Endothelial cell (in vitro differentiated cells): ENCODE results near the gene CCDC102A. TPM values are rescaled to one million over a fixed set of nuclear protein-coding genes. Genes with fewer than 3 reads are reported as not detected.
"Not testable (repeated sequence)": the region's sequence is repeated elsewhere in the genome, so short reads cannot be mapped to it uniquely, and the experiment has no call there.

Source experiments
- DNase-seq: peaks from one replicate; pipeline ENCODE4 v3.0.0; 2021; ENCODE audit warnings: low spot score
- H3K27ac Mint-ChIP-seq: one replicate; pipeline ENCODE4 v1.8.0; 2021; ENCODE audit warnings: mixed read lengths, inconsistent platforms; ENCODE audit not compliant: unreplicated experiment
- H3K27me3 Mint-ChIP-seq: one replicate; pipeline ENCODE4 v1.8.0; 2021; ENCODE audit warnings: mild to moderate bottlenecking, moderate library complexity, mixed read lengths, inconsistent platforms; ENCODE audit not compliant: unreplicated experiment
- H3K36me3 Mint-ChIP-seq: one replicate; pipeline ENCODE4 v1.8.0; 2021; ENCODE audit warnings: mild to moderate bottlenecking, low read depth, mixed read lengths, inconsistent platforms; ENCODE audit not compliant: unreplicated experiment
- H3K4me1 Mint-ChIP-seq: one replicate; pipeline ENCODE4 v1.8.0; 2021; ENCODE audit warnings: mild to moderate bottlenecking, mixed read lengths, inconsistent platforms; ENCODE audit not compliant: unreplicated experiment
- H3K4me3 Mint-ChIP-seq: one replicate; pipeline ENCODE4 v1.8.0; 2021; ENCODE audit warnings: mild to moderate bottlenecking, mixed read lengths, inconsistent platforms; ENCODE audit not compliant: unreplicated experiment
- H3K9me3 Mint-ChIP-seq: one replicate; pipeline ENCODE4 v1.8.0; 2021; ENCODE audit warnings: mixed read lengths, inconsistent platforms; ENCODE audit not compliant: unreplicated experiment
- CTCF ChIP-seq: fragments of 200-600 bp; sonication (generic); IDR thresholded peaks from one replicate; pipeline ENCODE4 v1.5.0; 2021; ENCODE audit warnings: antibody characterized with exemption; ENCODE audit not compliant: unreplicated experiment
- total RNA-seq: library from RNA; stranded (reverse); fragmentation: NEBNext Ultra II Directional; extraction: Animal tissue kit (Norgen Biotek cat#: 25700); gene quantifications from one replicate; pipeline ENCODE4 v1.2.1, GENCODE V29; 2021; ENCODE audit not compliant: unreplicated experiment

CCDC102A gene
- total RNA-seq, 1 donor from 2014 or later, result 14.6 TPM

GRCh38 chr16:57501492-57501891 is 34.9 kb downstream of the CCDC102A start:
- H3K27me3 Mint-ChIP-seq, result peaks cover 3% of the 10 kb centered on the region
- H3K36me3 Mint-ChIP-seq, result no peaks in the 10 kb centered on the region
- peak overlapping the region; percentile 26 for H3K4me3 Mint-ChIP-seq
- peaks cover 27% of the 10 kb centered on the region for H3K4me1 Mint-ChIP-seq
- no peaks in the 10 kb centered on the region for H3K9me3 Mint-ChIP-seq
- DNase-seq, result no peak
- peak overlapping the region; percentile 2 for H3K27ac Mint-ChIP-seq
- TF ChIP-seq CTCF, result no peak

GRCh38 chr16:57500578-57501111 is 35.7 kb downstream of the CCDC102A start:
- Mint-ChIP-seq H3K27ac (peak overlapping the region; percentile 57), H3K9me3 (no peaks in the 10 kb centered on the region), H3K36me3 (no peaks in the 10 kb centered on the region), H3K4me3 (peak overlapping the region; percentile 26), H3K4me1 (peaks cover 24% of the 10 kb centered on the region), H3K27me3 (peaks cover 3% of the 10 kb centered on the region)
- no peak for DNase-seq
- no peak for TF ChIP-seq CTCF

GRCh38 chr16:57499941-57500340 is 36.4 kb downstream of the CCDC102A start:
- peaks cover 22% of the 10 kb centered on the region for H3K4me1 Mint-ChIP-seq
- DNase-seq, H3K27ac Mint-ChIP-seq, H3K36me3 Mint-ChIP-seq, H3K9me3 Mint-ChIP-seq, H3K4me3 Mint-ChIP-seq, H3K27me3 Mint-ChIP-seq: not testable (repeated sequence)

GRCh38 chr16:57498031-57498430 is 38.3 kb downstream of the CCDC102A start:
- no peak overlapping the region for H3K27ac Mint-ChIP-seq
- DNase-seq, result no peak
- peaks cover 4% of the 10 kb centered on the region for H3K27me3 Mint-ChIP-seq
- H3K36me3 Mint-ChIP-seq, result no peaks in the 10 kb centered on the region
- TF ChIP-seq CTCF, result no peak
- H3K9me3 Mint-ChIP-seq, result no peaks in the 10 kb centered on the region
- no peak overlapping the region for H3K4me3 Mint-ChIP-seq
- H3K4me1 Mint-ChIP-seq, result peaks cover 25% of the 10 kb centered on the region

- no peak for TF ChIP-seq CTCF
- no peaks in the 10 kb centered on the region for H3K9me3 Mint-ChIP-seq
- DNase-seq, result no peak
- H3K27me3 Mint-ChIP-seq, result peaks cover 4% of the 10 kb centered on the region
- no peak overlapping the region for H3K4me3 Mint-ChIP-seq
- no peaks in the 10 kb centered on the region for H3K36me3 Mint-ChIP-seq
- H3K4me1 Mint-ChIP-seq, result peaks cover 18% of the 10 kb centered on the region
- no peak overlapping the region for H3K27ac Mint-ChIP-seq
Observed at GRCh38 chr16:57497121-57497520, 39.2 kb downstream of the CCDC102A start.
